ENCODE measurements around the gene SGF29. TPM values are rescaled to one million over a fixed set of nuclear protein-coding genes. Genes with fewer than 3 reads are reported as not detected.

The SGF29 gene
- total and polyA plus RNA-seq, 2 experiments from 2014 or later: 10.0 to 17.6 TPM

DNA sequence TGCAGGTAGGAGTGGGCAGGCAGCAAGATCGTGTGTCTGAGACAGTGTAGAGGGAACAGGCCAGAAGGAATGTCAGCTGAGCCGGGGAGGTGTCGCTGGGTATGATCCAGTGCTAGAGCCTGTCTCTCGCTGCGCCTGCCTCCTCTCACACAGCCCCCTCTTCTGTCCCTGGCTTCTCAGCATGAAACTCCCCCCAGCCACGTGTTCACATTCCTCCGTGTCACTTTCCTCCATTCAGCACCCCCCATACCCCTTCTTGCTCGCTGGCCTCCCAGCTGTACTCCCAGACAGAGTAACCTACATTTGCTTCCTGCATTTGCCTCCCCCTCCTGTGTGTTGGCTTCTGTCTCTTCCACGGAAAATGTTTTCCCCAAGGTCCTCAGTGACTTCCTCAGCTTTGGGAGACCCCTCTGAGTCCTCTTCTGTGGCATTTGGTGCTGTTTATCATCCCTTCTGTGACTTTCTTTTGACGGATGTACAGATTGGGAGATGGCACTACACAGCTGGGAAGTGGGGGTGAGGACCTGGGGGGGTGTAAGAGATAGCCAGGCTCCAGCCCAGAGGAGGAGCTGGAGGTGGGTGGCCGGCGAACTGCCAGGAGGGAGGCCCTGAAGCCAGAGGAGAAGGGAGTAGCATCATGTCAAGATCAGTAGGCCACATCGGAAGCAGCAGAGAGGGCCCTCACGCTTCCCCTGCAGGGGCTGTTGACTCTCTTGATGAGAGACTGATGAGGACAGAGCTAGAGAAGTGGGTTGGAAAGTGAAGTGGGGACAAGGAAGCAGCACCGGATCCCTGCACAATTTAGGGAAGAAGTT is 19.2 kb downstream of the SGF29 start (continued):
- TF ChIP-seq ZNF462 (CRISPR knock-in tag; IDR thresholded peaks at IDR 0.05) (no peak), POLR2AphosphoS5 (IDR thresholded peaks at IDR 0.05; ENCODE audit: low read depth) (no peak), ZNF114 (CRISPR knock-in tag; IDR thresholded peaks at IDR 0.05) (no peak)

- Mint-ChIP-seq H3K4me1 (peaks cover 30% of the 10 kb centered on the region), H3K36me3 (ENCODE audit: low read depth) (no peaks in the 10 kb centered on the region; the same call in 2 of the 3 replicates), H3K9me3 (no peaks in the 10 kb centered on the region), H3K27me3 (ENCODE audit: insufficient read depth, low read depth, poor library complexity) (peaks cover 12% of the 10 kb centered on the region), H3K27ac (peak overlapping the region; percentile 7; the same call in 1 of the 2 replicates), H3K4me3 (no peak overlapping the region; the same call in 2 of the 3 replicates)
- no peaks in the 10 kb centered on the region for H3K27me3 ChIP-seq (ENCODE audit: insufficient read depth)
- H3K4me2 ChIP-seq: no peak overlapping the region
- H3K79me2 ChIP-seq (replicated peaks; ENCODE audit: insufficient read depth): no peaks in the 10 kb centered on the region
- 0 out of 2 replicates have a peak, but pooled peaks cover 2% of the 10 kb centered on the region for H3K9me2 ChIP-seq (ENCODE audit: insufficient read depth)
- H3K27ac ChIP-seq (ENCODE audit: low read depth): no peak overlapping the region
- H3K4me1 ChIP-seq (ENCODE audit: insufficient read depth): peaks cover 6% of the 10 kb centered on the region
- H4K20me1 ChIP-seq (replicated peaks; ENCODE audit: insufficient read depth): no peaks in the 10 kb centered on the region; the same call in 1 of the 2 replicates
- DNase-seq (ENCODE audit: low spot score) (no peak), ATAC-seq (peak; percentile 49)
- no peaks in the 10 kb centered on the region for H3F3A ChIP-seq (replicated peaks; ENCODE audit: low read depth)
- H3K4me3 ChIP-seq: no peak overlapping the region
- no peaks in the 10 kb centered on the region for H3K36me3 ChIP-seq (ENCODE audit: insufficient read depth)
- no peak overlapping the region for H2AFZ ChIP-seq
- TF ChIP-seq ZNF462 (CRISPR knock-in tag; IDR thresholded peaks at IDR 0.05) (no peak), EZH2 (IDR thresholded peaks at IDR 0.05; ENCODE audit: low read depth, unreplicated experiment) (no peak), STAT1 (IDR thresholded peaks at IDR 0.05; ENCODE audit: unreplicated experiment) (no peak), EZH2phosphoT487 (IDR thresholded peaks at IDR 0.05; ENCODE audit: unreplicated experiment) (no peak)
Measured at GRCh38 chr16:28573738-28574718, 20.3 kb downstream of the SGF29 start.

Measured in GM23338 (cell line).